Nephron progenitor cell (in vitro differentiated cells): Measurements from ENCODE around the gene FAM234A.

Source experiments
- DNase-seq: peaks from one replicate; pipeline ENCODE4 v3.0.0; 2021
- H3K27ac Mint-ChIP-seq: 2 replicates; pipeline ENCODE4 v1.8.0; 2021; ENCODE audit warnings: mild to moderate bottlenecking, moderate library complexity, mixed read lengths
- H3K27me3 Mint-ChIP-seq: 2 replicates; pipeline ENCODE4 v1.8.0; 2021; ENCODE audit warnings: mild to moderate bottlenecking, low read depth, mixed read lengths; ENCODE audit not compliant: poor library complexity
- H3K36me3 Mint-ChIP-seq: 2 replicates; pipeline ENCODE4 v1.8.0; 2021; ENCODE audit warnings: low read depth, mixed read lengths
- H3K4me1 Mint-ChIP-seq: 2 replicates; pipeline ENCODE4 v1.8.0; 2021; ENCODE audit warnings: mixed read lengths
- H3K4me3 Mint-ChIP-seq: 2 replicates; pipeline ENCODE4 v1.8.0; 2021; ENCODE audit warnings: mild to moderate bottlenecking, moderate library complexity, mixed read lengths
- H3K9me3 Mint-ChIP-seq: 2 replicates; pipeline ENCODE4 v1.8.0; 2021; ENCODE audit warnings: mild to moderate bottlenecking, moderate library complexity, mixed read lengths
- CTCF ChIP-seq: fragments of 200-600 bp; sonication (generic); IDR thresholded peaks from 2 replicates; pipeline ENCODE4 v1.5.0; 2021; ENCODE audit warnings: antibody characterized with exemption

Gene FAM234A

GRCh38 chr16:234468-235305, at the start of gene FAM234A:
Gene FAM234A (plus strand): TSS chr16:234821. CDS start chr16:254414, 19,593 bp downstream.
- Mint-ChIP-seq H3K27ac (peak within 1 kb of the TSS; percentile 100), H3K9me3 (peaks cover 6% of the 10 kb centered on the region), H3K27me3 (no peaks in the 10 kb centered on the region), H3K4me3 (peak within 1 kb of the TSS; percentile 94), H3K36me3 (peaks cover 14% of the 10 kb centered on the region), H3K4me1 (peaks cover 27% of the 10 kb centered on the region)
- TF ChIP-seq CTCF: no peak
- DNase-seq: peak; percentile 97

GRCh38 chr16:185213-185612, 49.4 kb upstream of the FAM234A start:
- DNase-seq: no peak
- Mint-ChIP-seq H3K27ac (peak overlapping the region; percentile 62), H3K27me3 (peaks cover 3% of the 10 kb centered on the region), H3K36me3 (peaks cover 44% of the 10 kb centered on the region), H3K9me3 (no peaks in the 10 kb centered on the region), H3K4me3 (no peak overlapping the region), H3K4me1 (no peaks in the 10 kb centered on the region)
- TF ChIP-seq CTCF: no peak

- Mint-ChIP-seq H3K4me3 (no peak overlapping the region), H3K27me3 (peaks cover 3% of the 10 kb centered on the region), H3K9me3 (no peaks in the 10 kb centered on the region), H3K36me3 (peaks cover 49% of the 10 kb centered on the region), H3K4me1 (no peaks in the 10 kb centered on the region), H3K27ac (peak overlapping the region; percentile 69)
- TF ChIP-seq CTCF: no peak
- DNase-seq: no peak
Observed at GRCh38 chr16:185691-186090, 48.9 kb upstream of the FAM234A start.

GRCh38 chr16:187330-187729, 47.3 kb upstream of the FAM234A start:
- no peaks in the 10 kb centered on the region for H3K27me3 Mint-ChIP-seq

GRCh38 chr16:188674-189073, 45.9 kb upstream of the FAM234A start:
- H3K27ac Mint-ChIP-seq: no peak overlapping the region
- H3K4me1 Mint-ChIP-seq: no peaks in the 10 kb centered on the region
- no peaks in the 10 kb centered on the region for H3K27me3 Mint-ChIP-seq
- no peak for TF ChIP-seq CTCF
- H3K9me3 Mint-ChIP-seq: no peaks in the 10 kb centered on the region
- peaks cover 65% of the 10 kb centered on the region for H3K36me3 Mint-ChIP-seq
- H3K4me3 Mint-ChIP-seq: no peak overlapping the region
- DNase-seq: no peak

More at GRCh38 chr16:187330-187729, 47.3 kb upstream of the FAM234A start:
- Mint-ChIP-seq H3K4me1 (no peaks in the 10 kb centered on the region), H3K36me3 (peaks cover 65% of the 10 kb centered on the region), H3K27ac (no peak overlapping the region), H3K4me3 (no peak overlapping the region), H3K9me3 (no peaks in the 10 kb centered on the region)
- DNase-seq: no peak
- no peak for TF ChIP-seq CTCF
